Suppressor macrophage (primary cell): ENCODE measurements around the gene RACGAP1.
"Not testable (repeated sequence)": the region's sequence is repeated elsewhere in the genome, so short reads cannot be mapped to it uniquely, and the experiment has no call there.

Experiments used
- DNase-seq, 4 experiments: peaks; one replicate each; pipeline ENCODE4 v3.0.0-alpha.2; 2020 to 2022

Gene RACGAP1

GRCh38 chr12:50026691-50027090 lies 1.4 kb upstream of the RACGAP1 start:
- no peak for DNase-seq

- peak in 2 of 4 experiments; percentile 17 to 30 for DNase-seq
Observed at GRCh38 chr12:50024805-50025186, 498 bp downstream of the RACGAP1 start.

GRCh38 chr12:50024227-50024626 lies 1.1 kb downstream of the RACGAP1 start:
- no peak for DNase-seq

- DNase-seq = no peak
Observed at GRCh38 chr12:50022903-50023302, 2.4 kb downstream of the RACGAP1 start.

GRCh38 chr12:50021031-50021430 lies 4.3 kb downstream of the RACGAP1 start:
- no peak for DNase-seq

GRCh38 chr12:50019524-50019923 lies 5.8 kb downstream of the RACGAP1 start:
- DNase-seq = no peak

- DNase-seq = no peak
Observed at GRCh38 chr12:50018968-50019367, 6.3 kb downstream of the RACGAP1 start.

GRCh38 chr12:50018154-50018553 lies 7.1 kb downstream of the RACGAP1 start:
- no peak for DNase-seq

GRCh38 chr12:50017641-50018040 lies 7.7 kb downstream of the RACGAP1 start:
- peak; percentile 32 to 77 (median 50) for DNase-seq

GRCh38 chr12:50016501-50017475 lies 8.5 kb downstream of the RACGAP1 start:
- peak; percentile 83 to 94 (median 86) for DNase-seq

GRCh38 chr12:50014342-50014741 lies 11.0 kb downstream of the RACGAP1 start:
- DNase-seq = no peak

- DNase-seq = no peak
Observed at GRCh38 chr12:50013361-50014147, 11.7 kb downstream of the RACGAP1 start.

- DNase-seq = no peak
Observed at GRCh38 chr12:50006754-50007442, 18.4 kb downstream of the RACGAP1 start.

GRCh38 chr12:50006280-50006679 lies 19.0 kb downstream of the RACGAP1 start:
- no peak for DNase-seq

GRCh38 chr12:50005175-50005574 lies 20.1 kb downstream of the RACGAP1 start:
- no peak for DNase-seq

- DNase-seq = no peak
Observed at GRCh38 chr12:50004696-50005095, 20.6 kb downstream of the RACGAP1 start.

- DNase-seq = no peak
Observed at GRCh38 chr12:50003595-50003994, 21.7 kb downstream of the RACGAP1 start.

GRCh38 chr12:49998453-49998852 lies 26.8 kb downstream of the RACGAP1 start:
- no peak for DNase-seq

- peak in 2 of 4 experiments; percentile 76 to 82 for DNase-seq
Observed at GRCh38 chr12:49990273-49990672, 35.0 kb downstream of the RACGAP1 start.

GRCh38 chr12:49989400-49989799 lies 35.9 kb downstream of the RACGAP1 start:
- DNase-seq = not testable (repeated sequence)

- DNase-seq = peak; percentile 45 to 78 (median 62)
Observed at GRCh38 chr12:49987625-49988303, 37.5 kb downstream of the RACGAP1 start.

- peak; percentile 21 to 64 (median 54) for DNase-seq
Observed at GRCh38 chr12:49986476-49986875, 38.8 kb downstream of the RACGAP1 start.
